ENCODE data around the gene KRTAP9-6. TPM values are rescaled to one million over a fixed set of nuclear protein-coding genes. Genes with fewer than 3 reads are reported as not detected.

Gene KRTAP9-6
- total RNA-seq, 4 donors from 2014 or later = not detected

DNA sequence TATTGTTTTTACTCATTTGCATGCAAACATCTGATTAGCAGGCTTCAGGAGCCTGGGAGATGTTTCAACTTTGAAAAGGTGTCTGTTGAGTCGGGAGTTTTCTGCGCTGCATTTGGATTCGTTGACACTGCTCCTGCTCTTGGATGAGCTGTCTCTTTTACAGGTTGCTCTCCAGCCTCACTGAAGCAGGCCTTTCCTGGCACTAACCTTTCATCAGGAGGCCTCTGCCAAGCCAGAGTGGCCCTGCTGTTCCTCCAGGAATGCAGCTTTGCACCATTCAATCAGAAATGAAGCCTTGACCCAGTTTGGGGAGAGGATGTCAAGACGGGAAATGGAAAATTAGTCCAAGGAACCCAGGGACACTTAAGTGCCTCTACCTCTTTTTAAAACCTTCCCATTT lies 37.8 kb downstream of the KRTAP9-6 start:
- Histone ChIP-seq H3K4me3 (replicated peaks in 1 of 3) (no peak overlapping the region), H3K9me3 (no peaks in the 10 kb centered on the region), H3K27ac (no peak overlapping the region), H3K4me1 (peaks cover 0 to 7% of the 10 kb centered on the region in 2 donors), H3K27me3 (no peaks in the 10 kb centered on the region), H3K36me3 (no peaks in the 10 kb centered on the region)
- 82 to 89% methylated on average over 4 of the region's 4 CpGs for WGBS, 2 donors
- intact Hi-C loops (cut with DNase I) = no loop called here
- no peak for DNase-seq
- TF ChIP-seq POLR2A (IDR thresholded peaks at IDR 0.05) (no peak), CTCF (IDR thresholded peaks at IDR 0.05) (no peak)

- WGBS, 2 donors = 82 to 86% methylated on average over 12 of the region's 12 CpGs
- Histone ChIP-seq H3K36me3 (no peaks in the 10 kb centered on the region), H3K9me3 (no peaks in the 10 kb centered on the region), H3K4me1 (peaks cover 0 to 18% of the 10 kb centered on the region in 2 donors), H3K4me3 (replicated peaks in 1 of 3) (no peak overlapping the region), H3K27ac (no peak overlapping the region), H3K27me3 (no peaks in the 10 kb centered on the region)
- DNase-seq = no peak
- TF ChIP-seq CTCF (IDR thresholded peaks at IDR 0.05) (no peak), POLR2A (IDR thresholded peaks at IDR 0.05) (no peak)
- intact Hi-C loops (cut with DNase I) = no loop called here
Measured at GRCh38 chr17:41304091-41304490, 38.9 kb downstream of the KRTAP9-6 start.

DNA sequence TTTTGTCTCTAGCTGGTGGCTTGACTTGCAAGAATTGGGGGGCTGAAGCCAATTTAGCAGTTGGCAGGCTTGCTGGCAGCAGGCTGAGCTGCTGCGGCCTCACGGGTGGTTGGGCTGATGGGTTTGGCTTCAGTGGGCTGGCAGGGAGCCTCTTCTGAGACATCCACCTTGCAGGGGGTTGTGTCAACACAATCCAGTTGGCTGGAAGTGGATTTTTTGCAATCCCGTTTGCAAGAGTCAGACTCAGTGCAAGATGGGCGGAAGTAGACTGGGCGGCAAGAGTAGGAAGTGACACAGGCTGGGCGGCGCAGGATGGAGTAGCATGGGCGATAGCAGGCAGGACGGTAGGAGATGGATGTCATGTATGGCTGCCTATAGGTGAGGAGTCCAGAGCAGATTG lies 42.5 kb downstream of the KRTAP9-6 start:
- H3K9me3 ChIP-seq = no peaks in the 10 kb centered on the region
- H3K27me3 ChIP-seq = no peaks in the 10 kb centered on the region
- peaks cover 0 to 18% of the 10 kb centered on the region in 2 donors for H3K4me1 ChIP-seq
- DNase-seq = peak; percentile 69 to 77
- H3K4me3 ChIP-seq (replicated peaks in 1 of 3) = no peak overlapping the region
- TF ChIP-seq POLR2A (IDR thresholded peaks at IDR 0.05) = no peak
- no peak for TF ChIP-seq CTCF (IDR thresholded peaks at IDR 0.05)
- intact Hi-C loops (cut with DNase I) = no loop called here
- 60 to 64% methylated on average over 9 of the region's 9 CpGs for WGBS, 2 donors
- no peak overlapping the region for H3K27ac ChIP-seq
- H3K36me3 ChIP-seq = no peaks in the 10 kb centered on the region

- no peaks in the 10 kb centered on the region for H3K9me3 ChIP-seq
- TF ChIP-seq POLR2A (IDR thresholded peaks at IDR 0.05) (no peak), CTCF (IDR thresholded peaks at IDR 0.05) (no peak)
- no peaks in the 10 kb centered on the region for H3K27me3 ChIP-seq
- H3K36me3 ChIP-seq = no peaks in the 10 kb centered on the region
- H3K27ac ChIP-seq = no peak overlapping the region
- H3K4me1 ChIP-seq = peaks cover 0 to 18% of the 10 kb centered on the region in 2 donors
- peak; percentile 27 to 49 for DNase-seq
- no peak overlapping the region for H3K4me3 ChIP-seq (replicated peaks in 1 of 3)
- WGBS, 2 donors = 54 to 74% methylated on average over 7 to 10 of the region's 10 CpGs
- intact Hi-C loops (cut with DNase I) = no loop called here
Measured at GRCh38 chr17:41308251-41308917, 43.2 kb downstream of the KRTAP9-6 start.

GRCh38 chr17:41308918-41309359 lies 43.8 kb downstream of the KRTAP9-6 start, which contains the start of gene KRTAP16-1:
Gene KRTAP16-1, minus strand, starts transcription at chr17:41309309. Its CDS starts 56 bp downstream, at chr17:41309253.
- WGBS, 2 donors = 71 to 81% methylated on average over 4 to 6 of the region's 7 CpGs
- no peak for TF ChIP-seq CTCF (IDR thresholded peaks at IDR 0.05)
- no peaks in the 10 kb centered on the region for H3K36me3 ChIP-seq
- no peak within 1 kb of the TSS for H3K4me3 ChIP-seq (replicated peaks in 1 of 3)
- intact Hi-C loops (cut with DNase I) = no loop called here
- no peak for DNase-seq
- peaks cover 0 to 18% of the 10 kb centered on the region in 2 donors for H3K4me1 ChIP-seq
- H3K9me3 ChIP-seq = no peaks in the 10 kb centered on the region
- no peak within 1 kb of the TSS for H3K27ac ChIP-seq
- no peaks in the 10 kb centered on the region for H3K27me3 ChIP-seq

All from thyroid gland (tissue), 4 donors.